GM19351 (cell line): ENCODE measurements around the gene NRG2.

ENCODE experiments used
- ATAC-seq: cut with Tn5 transposase; IDR thresholded peaks from one replicate; pipeline ENCODE4 v1.9.1; 2021; ENCODE audit warnings: mild to moderate bottlenecking, moderate library complexity; ENCODE audit not compliant: unreplicated experiment

NRG2 gene

GRCh38 chr5:139885172-139885856, 157.8 kb downstream of the NRG2 start:
- no peak for ATAC-seq

GRCh38 chr5:139884734-139885133, 158.4 kb downstream of the NRG2 start:
- ATAC-seq = no peak

- ATAC-seq = no peak
These were observed 159.0 kb downstream of the NRG2 start for GRCh38 chr5:139884144-139884543.

- ATAC-seq = no peak
These were observed 160.0 kb downstream of the NRG2 start for GRCh38 chr5:139882961-139883539.

- ATAC-seq = no peak
These were observed 160.8 kb downstream of the NRG2 start for GRCh38 chr5:139882316-139882715.

GRCh38 chr5:139881143-139881733, 161.9 kb downstream of the NRG2 start:
- no peak for ATAC-seq

DNA sequence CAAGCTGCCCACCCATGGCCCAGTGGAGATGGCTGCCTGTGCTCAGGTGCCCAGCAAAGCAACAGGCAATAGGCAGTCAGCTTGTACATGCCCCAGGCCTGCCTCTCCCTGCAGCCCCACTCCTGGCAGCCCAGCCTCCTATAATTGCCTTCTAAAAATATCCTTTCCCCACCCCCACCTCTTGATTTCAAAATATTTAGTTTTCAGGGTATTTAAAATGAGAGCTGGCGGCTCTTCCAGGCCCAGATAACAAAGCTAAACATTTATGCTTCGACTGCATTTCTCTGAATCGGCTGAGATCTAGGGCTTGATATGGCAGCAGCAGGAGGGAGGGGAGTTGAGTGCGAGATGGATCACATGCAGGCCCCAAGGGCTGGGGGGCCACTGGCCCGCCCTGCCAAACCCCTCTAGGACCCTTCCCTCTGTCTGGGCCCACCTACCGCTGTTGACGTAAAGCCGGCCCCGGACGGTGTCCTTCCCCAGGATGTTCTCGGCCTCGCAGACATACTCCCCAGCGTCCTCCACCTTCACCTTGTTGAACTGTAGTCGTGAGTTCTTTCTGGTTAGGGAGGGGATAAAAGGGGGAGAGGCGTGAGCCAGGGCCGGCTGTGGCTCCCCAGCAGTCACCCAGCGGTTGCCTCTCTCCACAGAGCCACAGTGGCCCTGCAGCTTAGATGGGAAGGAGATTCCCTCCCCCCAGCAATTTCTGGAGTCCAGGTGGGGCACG, 162.5 kb downstream of the NRG2 start:
- ATAC-seq = no peak

GRCh38 chr5:139878093-139878492, 165.0 kb downstream of the NRG2 start:
- no peak for ATAC-seq

- ATAC-seq = no peak
These were observed 165.9 kb downstream of the NRG2 start for GRCh38 chr5:139877129-139877597.

DNA sequence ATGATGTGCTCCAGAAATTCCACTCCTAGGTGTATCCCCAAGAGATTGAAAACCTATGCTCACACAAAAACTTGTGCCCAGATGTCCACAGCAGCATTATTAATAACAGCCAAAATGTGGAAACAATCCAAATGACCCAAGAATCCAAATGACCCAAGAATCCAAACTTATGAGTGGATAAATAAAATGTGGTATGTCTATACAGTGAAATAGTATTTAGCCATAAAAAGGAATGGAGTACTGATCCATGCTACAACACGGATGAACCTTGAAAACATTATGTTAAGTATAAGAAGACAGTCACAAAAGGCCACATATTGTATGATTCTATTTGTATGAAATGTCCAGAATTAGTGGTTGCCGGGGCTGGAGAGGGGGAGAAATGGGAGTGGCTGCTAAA, 167.1 kb downstream of the NRG2 start:
- no peak for ATAC-seq

GRCh38 chr5:139872851-139873794, 170.0 kb downstream of the NRG2 start:
- no peak for ATAC-seq

- ATAC-seq = no peak
These were observed 170.9 kb downstream of the NRG2 start for GRCh38 chr5:139872052-139872766.

- ATAC-seq = no peak
These were observed 171.5 kb downstream of the NRG2 start for GRCh38 chr5:139871614-139872013.

GRCh38 chr5:139870677-139871076, 172.4 kb downstream of the NRG2 start:
- no peak for ATAC-seq

GRCh38 chr5:139869042-139869790, 173.9 kb downstream of the NRG2 start:
- ATAC-seq = no peak

- no peak for ATAC-seq
These were observed 175.5 kb downstream of the NRG2 start for GRCh38 chr5:139867581-139867980.

DNA sequence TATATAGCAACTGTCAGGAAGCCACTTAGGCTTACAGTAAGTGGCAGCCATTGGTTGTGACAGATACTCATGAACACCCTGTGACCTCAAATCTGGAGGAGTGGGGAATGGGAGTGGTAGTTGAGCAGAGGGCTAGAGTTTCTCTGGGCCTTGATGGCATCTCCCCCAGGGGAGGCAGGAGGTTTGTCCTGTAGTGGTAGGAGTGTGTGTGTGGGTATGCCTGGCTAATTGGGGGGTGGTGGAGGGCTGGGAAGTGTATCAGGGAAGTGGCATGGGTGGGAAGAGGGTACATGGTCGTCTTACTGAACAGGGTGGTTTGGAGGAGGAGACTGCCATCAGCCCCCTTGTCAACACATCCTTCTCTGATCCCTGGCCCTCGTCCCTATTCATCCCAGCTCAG, 176.0 kb downstream of the NRG2 start:
- ATAC-seq = no peak

- no peak for ATAC-seq
These were observed 178.2 kb downstream of the NRG2 start for GRCh38 chr5:139864716-139865483.
